Endothelial cell of umbilical vein (primary cell): Measurements from ENCODE around the gene CLRN3. TPM values are rescaled to one million over a fixed set of nuclear protein-coding genes. Genes with fewer than 3 reads are reported as not detected.

Experiments
- BruUV-seq: library from RNA; stranded (reverse); fragments of 400-500 nt; replicated peaks from 2 replicates; lab custom pipeline; 2021; lab: Mats Ljungman, UMichigan
- CTCF ChIA-PET: fragments of 300-600, 350-600 bp; sonication (Branson Sonifier 250); formaldehyde crosslinking; loops from one replicate; lab custom pipeline; 2021; ENCODE audit warnings: antibody characterized with exemption, inconsistent platforms; lab: Charles Lee
- POLR2A ChIA-PET: fragments of 300-600, 350-600 bp; sonication (Branson Sonifier 250); formaldehyde crosslinking; loops from one replicate; lab custom pipeline; 2021; ENCODE audit warnings: antibody characterized with exemption, inconsistent platforms; lab: Charles Lee
- DNase-seq: peaks from one replicate; pipeline ENCODE4 v3.0.0-alpha.2; 2011; ENCODE audit warnings: low read depth, low spot score
- FAIRE-seq: peaks from 2 replicates; lab custom pipeline; 2011; peaks lifted over from hg19 to GRCh38; lab: Jason Lieb, UNC
- H2AFZ ChIP-seq: 2 replicates; pipeline ENCODE4 v1.6.0; 2012; ENCODE audit warnings: low read depth, low read length, control low read depth, inconsistent platforms
- H3K27ac ChIP-seq: 2 replicates; pipeline ENCODE4 v1.5.1; 2011; ENCODE audit warnings: low read depth, mild to moderate bottlenecking, control low read depth, low read length, moderate library complexity; ENCODE audit not compliant: insufficient read depth
- H3K27me3 ChIP-seq, 2 experiments: 2 replicates each; pipeline versions ENCODE4 v1.6.0 to v1.6.1; 2011; ENCODE audit warnings: low read length in 2 of 2, mixed read lengths in 1 of 2; ENCODE audit not compliant: control insufficient read depth in 2 of 2, insufficient read depth in 2 of 2
- H3K36me3 ChIP-seq, 2 experiments: 2 replicates in 1 of 2; 3 replicates in 1 of 2; pipeline ENCODE4 v1.5.1; 2011; ENCODE audit warnings: low read length in 2 of 2, mild to moderate bottlenecking in 1 of 2, moderate library complexity in 1 of 2; ENCODE audit not compliant: control insufficient read depth in 2 of 2, insufficient read depth in 2 of 2; ENCODE audit errors: extremely low read depth in 1 of 2
- H3K4me1 ChIP-seq: 3 replicates; pipeline ENCODE4 v1.5.1; 2011; ENCODE audit warnings: mild to moderate bottlenecking, low read length; ENCODE audit not compliant: control insufficient read depth, insufficient read depth; ENCODE audit errors: extremely low read depth
- H3K4me2 ChIP-seq: 2 replicates; pipeline ENCODE4 v1.6.1; 2011; ENCODE audit warnings: low read length, control low read depth, mixed read lengths; ENCODE audit not compliant: insufficient read depth
- H3K4me3 ChIP-seq, 3 experiments: fragments of 200-600 bp in 1 of 3; sonication (generic), shearing (Covaris generic) in 1 of 3; replicated peaks in 1 of 3; 2 replicates each; pipeline ENCODE4 v1.5.1; 2011 to 2016; ENCODE audit warnings: control low read depth in 3 of 3, low read length in 3 of 3, mild to moderate bottlenecking in 2 of 3, inconsistent platforms in 1 of 3, low read depth in 1 of 3, moderate library complexity in 1 of 3; ENCODE audit not compliant: insufficient read depth in 1 of 3
- H3K79me2 ChIP-seq: 2 replicates; pipeline ENCODE4 v1.6.0; 2012; ENCODE audit warnings: low read length, inconsistent platforms; ENCODE audit not compliant: control insufficient read depth, insufficient read depth
- H3K9ac ChIP-seq: replicated peaks from 2 replicates; pipeline ENCODE3; 2011; ENCODE audit warnings: low read length, control low read depth; ENCODE audit not compliant: insufficient read depth; ENCODE audit errors: extremely low read depth
- H3K9me1 ChIP-seq: replicated peaks from 3 replicates; pipeline ENCODE4 v1.6.0; 2011; ENCODE audit warnings: mild to moderate bottlenecking, low read length; ENCODE audit not compliant: control insufficient read depth, insufficient read depth; ENCODE audit errors: extremely low read depth
- H3K9me3 ChIP-seq: replicated peaks from 2 replicates; pipeline ENCODE4 v1.5.1; 2012; ENCODE audit warnings: low read length, inconsistent platforms; ENCODE audit not compliant: control insufficient read depth, insufficient read depth
- H4K20me1 ChIP-seq: replicated peaks from 2 replicates; pipeline ENCODE3; 2011; ENCODE audit warnings: mild to moderate bottlenecking, low read length; ENCODE audit not compliant: control insufficient read depth, insufficient read depth; ENCODE audit errors: extremely low read depth
- CTCF ChIP-seq, 2 donors: IDR thresholded peaks; 1 replicate in 1 of 2; 2 replicates in 1 of 2; pipeline ENCODE4 v1.5.1; 2011; ENCODE audit warnings: low read length in 2 of 2, mild to moderate bottlenecking in 2 of 2, moderate library complexity in 2 of 2, control low read depth in 1 of 2, inconsistent platforms in 1 of 2, low read depth in 1 of 2; ENCODE audit not compliant: insufficient read depth in 1 of 2; ENCODE audit errors: extremely low read depth in 1 of 2
- FOS ChIP-seq: IDR thresholded peaks from 2 replicates; pipeline ENCODE4 v1.6.1; 2011; ENCODE audit warnings: mild to moderate bottlenecking, low read length, moderate library complexity, borderline replicate concordance; ENCODE audit not compliant: insufficient read depth
- MYC ChIP-seq: IDR thresholded peaks from one replicate; pipeline ENCODE4 v1.6.1; 2011; ENCODE audit warnings: mild to moderate bottlenecking, low read depth, low read length
- POLR2A ChIP-seq: IDR thresholded peaks from 2 replicates; pipeline ENCODE4 v1.6.1; 2012; ENCODE audit warnings: low read depth, mild to moderate bottlenecking, control low read depth, low read length
- POLR2AphosphoS5 ChIP-seq: IDR thresholded peaks from 2 replicates; pipeline ENCODE4 v1.6.1; 2012; ENCODE audit warnings: low read depth, mild to moderate bottlenecking, control low read depth, low read length, moderate library complexity; ENCODE audit not compliant: insufficient read depth
- dilution Hi-C: fragments of 300-500 bp; cut with MboI; formaldehyde crosslinking; loops from one replicate; pipeline ENCODE4 v1.15.0; 2019; ENCODE audit warnings: low sequenced_read_pairs; ENCODE audit not compliant: extremely low pct_ligation_motif_present
- intact Hi-C: fragments of 100-400 bp; cut with micrococcal nuclease; formaldehyde crosslinking; loops from one replicate; pipeline ENCODE4 v1.10.0; 2022
- polyA plus RNA-seq, 4 experiments: library from polyadenylated mRNA; depleted of rRNA in 3 of 4; stranded (reverse) in 3 of 4; unstranded in 1 of 4; fragments of >200 nt; gene quantifications; 2 replicates each; pipeline versions ENCODE4 v1.2.1 to v1.2.3, GENCODE V29; 2011 to 2012; ENCODE audit warnings: missing spikeins in 1 of 4
- total RNA-seq: library from RNA; stranded (reverse); gene quantifications from 2 replicates; pipeline ENCODE4 v1.2.3, GENCODE V29; 2021

The CLRN3 gene
- total and polyA plus RNA-seq, 2 donors (not counting 3 experiments of a cell fraction or from before 2014, with no cell fraction given), result 0.07 TPM; not detected in 1

- no peaks in the 10 kb centered on the region for H3K4me1 ChIP-seq
- H3K36me3 ChIP-seq, result no peaks in the 10 kb centered on the region
- dilution Hi-C loops, result no loop called here
- FAIRE-seq (peak; percentile 61), DNase-seq (peak; percentile 63)
- no peak overlapping the region for H3K4me2 ChIP-seq
- no peaks in the 10 kb centered on the region for H3K79me2 ChIP-seq
- BruUV-seq, result no TSS peak
- H2AFZ ChIP-seq, result no peak overlapping the region
- H3K4me3 ChIP-seq, result no peak overlapping the region
- no peaks in the 10 kb centered on the region for H3K27me3 ChIP-seq
- H4K20me1 ChIP-seq, result no peaks in the 10 kb centered on the region
- ChIA-PET POLR2A (no interaction called here), CTCF (interaction anchor here (0.6 to 3.6 kb wide), 30 partner anchors 8 to 1986 kb away, joined by 3 to 67 read pairs (median 4); no protein-coding TSS in a partner anchor)
- no peaks in the 10 kb centered on the region for H3K9me1 ChIP-seq
- no peak overlapping the region for H3K27ac ChIP-seq
- no peaks in the 10 kb centered on the region for H3K9me3 ChIP-seq
- TF ChIP-seq POLR2A, result no peak
- peak; percentile 71 to 83 for TF ChIP-seq CTCF (IDR thresholded peaks at IDR 0.05; ENCODE audit: extremely low read depth in 1 of 2, insufficient read depth in 1 of 2, low read depth in 1 of 2, low read length in 2 of 2)
- TF ChIP-seq POLR2AphosphoS5, result no peak
- no peak for TF ChIP-seq FOS
- no peak for TF ChIP-seq MYC
- intact Hi-C loops, result loop anchor here (1.0 to 10.0 kb wide), 6 partner anchors 138 to 609 kb away; no protein-coding TSS in a partner anchor
- no peak overlapping the region for H3K9ac ChIP-seq
Observed at GRCh38 chr10:127853868-127854768, 38.6 kb downstream of the CLRN3 start.
